HG02852 (cell line): ENCODE results near the gene PMVK.

Source experiments
- ATAC-seq: cut with Tn5 transposase; IDR thresholded peaks from one replicate; pipeline ENCODE4 v1.9.1; 2021; ENCODE audit warnings: mild to moderate bottlenecking, moderate library complexity; ENCODE audit not compliant: unreplicated experiment

PMVK gene

GRCh38 chr1:154881820-154882535, 54.5 kb downstream of the PMVK start:
- no peak for ATAC-seq

- no peak for ATAC-seq
These were observed 55.8 kb downstream of the PMVK start for GRCh38 chr1:154880671-154881070.

GRCh38 chr1:154879038-154879421, 57.5 kb downstream of the PMVK start:
- no peak for ATAC-seq

DNA sequence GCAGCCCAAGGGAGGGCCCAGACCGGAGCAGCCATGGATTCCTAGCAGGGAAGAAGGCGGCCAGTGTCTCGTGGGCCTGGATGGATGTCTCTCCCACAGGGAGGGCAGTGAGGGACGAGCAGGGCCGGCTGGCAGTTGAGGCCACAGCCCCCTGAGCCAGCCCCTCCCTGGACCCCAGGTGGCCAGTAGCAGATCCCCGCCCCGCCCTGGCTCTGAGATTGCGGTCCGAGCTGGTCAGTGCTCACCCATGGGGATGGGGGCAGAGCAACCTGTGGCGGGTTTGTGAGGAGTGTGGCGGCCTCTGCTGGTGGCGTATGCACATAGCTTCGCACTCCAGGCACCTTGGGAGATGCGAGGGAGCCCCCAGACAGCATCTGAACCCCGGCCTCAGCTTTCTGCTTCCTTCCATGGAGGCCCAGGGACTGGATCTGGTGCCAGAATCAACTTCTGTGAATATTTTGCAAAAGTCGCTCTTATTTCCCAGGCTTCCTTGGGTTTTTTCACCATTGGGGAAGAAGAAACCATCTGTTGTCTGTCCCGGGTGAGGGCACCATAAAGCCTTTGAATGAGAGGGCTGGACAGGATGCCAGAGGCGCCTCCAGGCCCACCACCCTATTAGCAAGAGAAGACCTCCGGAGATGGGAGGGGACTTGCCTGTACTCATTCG, 58.0 kb downstream of the PMVK start:
- ATAC-seq = no peak

DNA sequence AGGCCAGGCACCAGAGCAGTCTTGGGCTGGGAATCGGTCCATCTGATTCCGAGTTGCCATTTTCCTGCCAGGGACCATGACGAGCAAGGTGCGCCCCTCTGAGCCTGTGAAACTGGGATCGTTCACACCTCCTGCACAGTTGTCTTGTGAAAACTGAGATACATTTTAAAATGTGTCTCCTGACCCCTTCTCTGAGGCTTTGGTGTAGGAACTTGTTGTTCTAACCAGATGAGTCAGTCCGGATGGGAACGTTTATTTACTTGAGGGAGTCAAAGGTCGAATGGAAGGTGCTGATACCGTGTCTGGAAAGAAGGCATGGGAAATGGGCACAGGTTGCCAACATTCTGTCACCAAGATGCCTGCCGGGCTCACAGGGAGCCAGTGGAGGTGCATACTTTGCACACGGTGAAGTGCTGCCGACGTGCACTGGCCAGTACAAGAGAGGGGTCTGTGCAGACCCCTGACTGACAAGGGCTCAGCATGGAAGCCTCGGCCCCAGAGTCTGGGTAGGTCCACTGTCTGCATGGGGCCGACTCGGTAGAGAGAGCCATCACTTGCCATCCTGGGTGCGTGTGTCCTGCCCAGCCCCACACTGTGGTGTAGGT, 59.0 kb downstream of the PMVK start:
- no peak for ATAC-seq

- ATAC-seq = no peak
These were observed 59.6 kb downstream of the PMVK start for GRCh38 chr1:154876842-154877369.
